PC-3 (cell line): Measurements from ENCODE around the gene IVNS1ABP. TPM values are rescaled to one million over a fixed set of nuclear protein-coding genes. Genes with fewer than 3 reads are reported as not detected.

Experiments used
- ATAC-seq: fragments of 200-7000 bp; cut with Tn5 transposase; 2 replicates; pipeline ENCODE4 v1.9.1; 2020; ENCODE audit warnings: mild to moderate bottlenecking, moderate library complexity
- BruUV-seq: library from RNA; stranded (reverse); fragments of 400-500 nt; replicated peaks from 2 replicates; lab custom pipeline; 2021; lab: Mats Ljungman, UMichigan
- CTCF ChIA-PET: fragments of 300-600 bp; sonication (Branson Sonifier 250); formaldehyde crosslinking; loops from one replicate; lab custom pipeline; 2022; ENCODE audit warnings: antibody characterized with exemption; lab: Charles Lee
- POLR2A ChIA-PET: fragments of 300-600 bp; sonication (Branson Sonifier 250); formaldehyde crosslinking; loops from one replicate; lab custom pipeline; 2022; ENCODE audit warnings: antibody characterized with exemption; ENCODE audit not compliant: unreplicated experiment; lab: Charles Lee
- DNase-seq: peaks from one replicate; pipeline ENCODE4 v3.0.0-alpha.2; 2015
- H2AFZ ChIP-seq: fragments of 300-600 bp; sonication (generic); 2 replicates; pipeline ENCODE4 v1.6.0; 2016; ENCODE audit warnings: antibody characterized with exemption, low read length
- H3F3A ChIP-seq: fragments of 300-600 bp; sonication (generic); one replicate; pipeline ENCODE4 v1.6.0; 2017; ENCODE audit warnings: antibody characterized with exemption, low read length, control low read depth, mild to moderate bottlenecking; ENCODE audit not compliant: unreplicated experiment
- H3K27ac ChIP-seq: fragments of 300-600 bp; sonication (generic); 2 replicates; pipeline ENCODE4 v1.5.1; 2016; ENCODE audit warnings: mild to moderate bottlenecking, low read length
- H3K27me3 ChIP-seq: fragments of 300-600 bp; sonication (generic); 2 replicates; pipeline ENCODE4 v1.6.1; 2016; ENCODE audit warnings: low read length, mixed read lengths
- H3K36me3 ChIP-seq: fragments of 300-600 bp; sonication (generic); 2 replicates; pipeline ENCODE4 v1.6.1; 2016; ENCODE audit warnings: low read depth, mixed run types, low read length, mixed read lengths
- H3K4me1 ChIP-seq: fragments of 300-600 bp; sonication (generic); 2 replicates; pipeline ENCODE4 v1.5.1; 2016; ENCODE audit warnings: low read length; ENCODE audit not compliant: insufficient read depth
- H3K4me2 ChIP-seq: fragments of 300-600 bp; sonication (generic); 2 replicates; pipeline ENCODE4 v1.6.0; 2016; ENCODE audit warnings: low read length
- H3K4me3 ChIP-seq: fragments of 300-600 bp; sonication (generic); 2 replicates; pipeline ENCODE4 v1.5.1; 2016; ENCODE audit warnings: mild to moderate bottlenecking, low read length, mixed read lengths
- H3K79me2 ChIP-seq: fragments of 300-600 bp; sonication (generic); 2 replicates; pipeline ENCODE4 v1.6.1; 2017; ENCODE audit warnings: low read length, mixed read lengths
- H3K9ac ChIP-seq: fragments of 300-600 bp; sonication (generic); 2 replicates; pipeline ENCODE4 v1.6.0; 2016; ENCODE audit warnings: mild to moderate bottlenecking, low read length
- H3K9me2 ChIP-seq: fragments of 300-600 bp; sonication (generic); replicated peaks from 2 replicates; pipeline ENCODE4 v1.6.1; 2016; ENCODE audit warnings: mixed run types, low read length, mixed read lengths
- H3K9me3 ChIP-seq: fragments of 300-600 bp; sonication (generic); 2 replicates; pipeline ENCODE4 v1.6.1; 2016; ENCODE audit warnings: low read length, mixed read lengths
- H4K20me1 ChIP-seq: fragments of 300-600 bp; sonication (generic); 2 replicates; pipeline ENCODE4 v1.6.1; 2016; ENCODE audit warnings: low read length, mixed read lengths
- CTCF ChIP-seq: fragments of 300-600 bp; sonication (generic); conservative IDR thresholded peaks from 2 replicates; pipeline ENCODE4 v1.5.1; 2017; ENCODE audit warnings: antibody characterized with exemption, low read depth, mild to moderate bottlenecking, low read length
- EZH2 ChIP-seq: fragments of 300-600 bp; sonication (generic); IDR thresholded peaks from one replicate; pipeline ENCODE4 v1.6.1; 2017; ENCODE audit warnings: antibody characterized with exemption, mild to moderate bottlenecking, low read length; ENCODE audit not compliant: unreplicated experiment
- EZH2phosphoT487 ChIP-seq: fragments of 300-600 bp; sonication (generic); IDR thresholded peaks from 2 replicates; pipeline ENCODE4 v1.6.1; 2018; ENCODE audit warnings: mild to moderate bottlenecking, antibody characterized with exemption, low read length, borderline replicate concordance
- intact Hi-C: fragments of 100-400 bp; cut with micrococcal nuclease; formaldehyde crosslinking; loops from 2 replicates; pipeline ENCODE4 v1.9.0; 2023
- total RNA-seq: library from RNA; depleted of rRNA; stranded (reverse); fragments of >200 nt; gene quantifications from 2 replicates; pipeline ENCODE4 v1.2.3, GENCODE V29; 2014

The IVNS1ABP gene
- total RNA-seq, 1 experiment from 2014 or later: 30.7 TPM

- H3K36me3 ChIP-seq: no peaks in the 10 kb centered on the region
- TF ChIP-seq CTCF (no peak), EZH2 (no peak), EZH2phosphoT487 (no peak)
- H3K9me3 ChIP-seq: no peaks in the 10 kb centered on the region
- ATAC-seq (no peak), DNase-seq (no peak)
- H2AFZ ChIP-seq: no peak overlapping the region
- no TSS peak for BruUV-seq
- no peaks in the 10 kb centered on the region for H4K20me1 ChIP-seq
- intact Hi-C loops: no loop called here
- POLR2A ChIA-PET: no interaction called here
- H3K4me2 ChIP-seq: no peak overlapping the region
- CTCF ChIA-PET: no interaction called here
- no peak overlapping the region for H3K27ac ChIP-seq
- no peak overlapping the region for H3K9ac ChIP-seq
- no peaks in the 10 kb centered on the region for H3F3A ChIP-seq
- no peaks in the 10 kb centered on the region for H3K79me2 ChIP-seq
- H3K9me2 ChIP-seq: no peaks in the 10 kb centered on the region
- no peaks in the 10 kb centered on the region for H3K4me1 ChIP-seq
- no peak overlapping the region for H3K4me3 ChIP-seq
- no peaks in the 10 kb centered on the region for H3K27me3 ChIP-seq
Measured at GRCh38 chr1:185288435-185288834, 28.6 kb downstream of the IVNS1ABP start.

DNA sequence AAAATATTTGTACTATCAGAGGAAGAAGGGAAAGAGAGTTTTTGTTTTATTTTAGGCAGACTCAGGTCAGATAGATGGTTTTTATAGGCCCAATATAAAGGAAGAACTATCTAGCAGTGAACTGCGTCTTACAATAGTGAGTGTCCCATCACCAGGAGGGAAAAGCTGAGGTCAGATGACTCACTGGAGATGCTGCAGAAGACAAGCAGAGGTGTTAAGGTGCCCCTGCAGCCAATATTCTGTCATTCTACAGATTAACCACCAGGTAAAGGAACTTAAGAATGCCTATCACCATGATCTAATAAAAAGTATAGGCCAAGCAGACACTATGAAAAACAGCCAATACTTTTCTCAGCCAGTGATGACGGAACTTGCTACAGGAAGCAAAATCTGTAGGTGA is 29.6 kb downstream of the IVNS1ABP start:
- TF ChIP-seq CTCF: no peak
- no peak for TF ChIP-seq EZH2
- no peak for TF ChIP-seq EZH2phosphoT487
- H3K4me3 ChIP-seq: no peak overlapping the region
- no peak overlapping the region for H3K27ac ChIP-seq
- H2AFZ ChIP-seq: no peak overlapping the region
- no peak overlapping the region for H3K4me2 ChIP-seq
- POLR2A ChIA-PET: no interaction called here
- BruUV-seq: no TSS peak
- ATAC-seq (no peak), DNase-seq (no peak)
- H3K9me2 ChIP-seq: no peaks in the 10 kb centered on the region
- H3F3A ChIP-seq: no peaks in the 10 kb centered on the region
- CTCF ChIA-PET: no interaction called here
- H3K79me2 ChIP-seq: no peaks in the 10 kb centered on the region
- H3K27me3 ChIP-seq: no peaks in the 10 kb centered on the region
- no peaks in the 10 kb centered on the region for H3K4me1 ChIP-seq
- no peaks in the 10 kb centered on the region for H4K20me1 ChIP-seq
- no peaks in the 10 kb centered on the region for H3K36me3 ChIP-seq
- H3K9ac ChIP-seq: no peak overlapping the region
- no peaks in the 10 kb centered on the region for H3K9me3 ChIP-seq
- intact Hi-C loops: no loop called here

- CTCF ChIA-PET: no interaction called here
- H3K4me2 ChIP-seq: no peak overlapping the region
- H4K20me1 ChIP-seq: 0 out of 2 replicates have a peak, but pooled peaks cover 3% of the 10 kb centered on the region
- no peaks in the 10 kb centered on the region for H3K27me3 ChIP-seq
- no peak overlapping the region for H3K9ac ChIP-seq
- H3K9me3 ChIP-seq: no peaks in the 10 kb centered on the region
- H3K36me3 ChIP-seq: no peaks in the 10 kb centered on the region
- no peaks in the 10 kb centered on the region for H3K9me2 ChIP-seq
- intact Hi-C loops: no loop called here
- DNase-seq (no peak), ATAC-seq (no peak)
- no TSS peak for BruUV-seq
- H3K27ac ChIP-seq: no peak overlapping the region
- no peak overlapping the region for H3K4me3 ChIP-seq
- no peak for TF ChIP-seq EZH2
- TF ChIP-seq EZH2phosphoT487: no peak
- peaks cover 22% of the 10 kb centered on the region for H3K4me1 ChIP-seq
- POLR2A ChIA-PET: no interaction called here
- H3F3A ChIP-seq: no peaks in the 10 kb centered on the region
- H3K79me2 ChIP-seq: no peaks in the 10 kb centered on the region
- H2AFZ ChIP-seq: no peak overlapping the region
Measured at GRCh38 chr1:185284533-185285276, 32.3 kb downstream of the IVNS1ABP start.
